ENCODE results near the gene NRXN3.

The NRXN3 gene

DNA sequence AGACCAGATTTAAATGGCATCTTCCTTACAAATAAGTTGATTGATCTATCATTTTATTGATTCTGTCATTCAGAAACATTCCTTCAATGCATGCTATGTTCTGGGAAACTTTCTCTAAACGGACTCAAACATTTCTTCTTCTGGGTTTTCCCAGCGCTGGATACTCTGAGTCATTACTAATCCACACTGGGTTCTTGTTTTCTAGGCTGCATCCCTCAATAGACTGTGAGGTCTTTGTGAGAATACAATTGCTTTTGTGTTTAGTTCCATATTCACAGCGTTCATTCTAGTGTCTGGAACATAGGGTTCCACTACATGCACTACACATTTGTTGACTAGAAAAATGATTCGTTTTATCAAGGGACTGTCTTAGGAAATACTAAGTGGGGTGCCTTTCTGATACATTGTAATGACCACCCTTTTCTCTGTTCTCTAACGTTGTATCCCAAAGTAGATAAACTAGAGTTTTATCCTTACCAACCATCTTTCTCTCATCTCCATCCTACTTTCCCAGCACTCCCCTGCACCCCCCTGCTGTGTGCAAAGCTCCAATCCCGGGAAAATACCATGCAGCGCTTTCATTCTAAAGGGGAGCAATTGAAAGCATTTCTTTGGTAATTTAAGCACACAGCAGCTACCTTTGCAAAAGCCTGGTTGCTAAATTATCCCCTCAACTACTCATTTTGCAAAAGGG lies 1162.5 kb downstream of the NRXN3 start:
- H3K4me3 ChIP-seq (ENCODE audit: low read depth, low read length), result no peak overlapping the region
- TF ChIP-seq, protein P1, sequence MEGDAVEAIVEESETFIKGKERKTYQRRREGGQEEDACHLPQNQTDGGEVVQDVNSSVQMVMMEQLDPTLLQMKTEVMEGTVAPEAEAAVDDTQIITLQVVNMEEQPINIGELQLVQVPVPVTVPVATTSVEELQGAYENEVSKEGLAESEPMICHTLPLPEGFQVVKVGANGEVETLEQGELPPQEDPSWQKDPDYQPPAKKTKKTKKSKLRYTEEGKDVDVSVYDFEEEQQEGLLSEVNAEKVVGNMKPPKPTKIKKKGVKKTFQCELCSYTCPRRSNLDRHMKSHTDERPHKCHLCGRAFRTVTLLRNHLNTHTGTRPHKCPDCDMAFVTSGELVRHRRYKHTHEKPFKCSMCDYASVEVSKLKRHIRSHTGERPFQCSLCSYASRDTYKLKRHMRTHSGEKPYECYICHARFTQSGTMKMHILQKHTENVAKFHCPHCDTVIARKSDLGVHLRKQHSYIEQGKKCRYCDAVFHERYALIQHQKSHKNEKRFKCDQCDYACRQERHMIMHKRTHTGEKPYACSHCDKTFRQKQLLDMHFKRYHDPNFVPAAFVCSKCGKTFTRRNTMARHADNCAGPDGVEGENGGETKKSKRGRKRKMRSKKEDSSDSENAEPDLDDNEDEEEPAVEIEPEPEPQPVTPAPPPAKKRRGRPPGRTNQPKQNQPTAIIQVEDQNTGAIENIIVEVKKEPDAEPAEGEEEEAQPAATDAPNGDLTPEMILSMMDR (IDR thresholded peaks at IDR 0.05; ENCODE audit: low read depth, low read length), result no peak

DNA sequence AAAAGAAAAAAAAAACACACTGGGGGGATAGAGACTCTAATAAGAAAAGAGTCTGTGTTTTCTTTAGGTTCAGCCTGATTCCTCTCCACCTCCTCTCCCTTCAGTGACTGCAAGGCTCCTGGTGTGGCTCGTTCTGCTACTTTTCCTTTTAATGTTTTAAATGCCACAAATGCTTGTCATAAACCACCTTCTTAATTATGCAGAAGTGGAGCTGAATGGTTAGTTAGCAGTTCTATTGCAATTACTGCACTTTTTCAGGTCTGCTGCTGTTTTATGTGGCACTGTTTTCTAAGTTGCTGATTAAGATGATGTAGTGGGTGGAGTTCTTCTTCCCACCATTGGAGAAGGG lies 1163.0 kb downstream of the NRXN3 start:
- no peak overlapping the region for H3K4me3 ChIP-seq (ENCODE audit: low read depth, low read length)
- TF ChIP-seq, protein P1 (IDR thresholded peaks at IDR 0.05; ENCODE audit: low read depth, low read length), result no peak

DNA sequence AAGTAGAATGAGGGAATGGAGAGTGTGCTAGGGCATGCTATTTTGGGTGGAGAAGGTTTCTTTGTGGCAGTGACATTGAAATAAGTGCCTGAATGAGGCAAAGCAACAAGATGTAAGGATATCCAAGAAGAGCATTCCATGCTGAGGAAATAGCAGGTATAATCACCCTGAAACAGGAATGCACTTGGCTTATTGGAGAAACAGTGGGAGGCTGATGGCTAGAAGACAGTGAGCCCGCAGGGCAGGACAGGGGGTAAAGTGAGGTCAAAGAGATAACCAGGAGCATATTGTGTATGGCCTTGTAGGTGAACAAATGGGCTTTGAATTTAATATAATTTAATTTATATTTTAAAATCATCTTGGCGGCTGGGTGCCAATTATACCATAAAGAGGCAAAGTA lies 1164.1 kb downstream of the NRXN3 start:
- no peak overlapping the region for H3K4me3 ChIP-seq (ENCODE audit: low read depth, low read length)

DNA sequence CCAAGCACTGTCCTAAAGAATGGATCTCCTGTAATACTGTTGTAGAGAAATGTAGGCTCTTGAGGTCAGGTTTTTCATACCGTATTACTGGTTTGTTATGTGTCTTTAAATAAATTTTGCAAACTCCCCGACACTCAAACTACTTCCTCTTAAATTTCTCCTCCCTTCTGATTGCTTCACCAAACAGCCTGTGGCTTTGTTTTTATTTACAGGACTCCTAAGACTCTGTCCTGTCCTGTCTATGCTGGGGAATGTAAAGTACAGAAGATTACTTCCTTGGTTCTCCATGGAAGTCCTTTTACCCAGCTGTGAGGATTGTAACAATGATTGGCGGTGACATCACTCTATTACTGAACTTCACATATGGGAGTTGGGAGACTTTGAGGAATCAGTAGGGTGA lies 1167.6 kb downstream of the NRXN3 start:
- no peak overlapping the region for H3K4me3 ChIP-seq (ENCODE audit: low read depth, low read length)
- TF ChIP-seq, protein P1 (IDR thresholded peaks at IDR 0.05; ENCODE audit: low read depth, low read length), result no peak

More for the DNA sequence above, 1164.1 kb downstream of the NRXN3 start:
- TF ChIP-seq, protein P1 (IDR thresholded peaks at IDR 0.05; ENCODE audit: low read depth, low read length), result no peak

DNA sequence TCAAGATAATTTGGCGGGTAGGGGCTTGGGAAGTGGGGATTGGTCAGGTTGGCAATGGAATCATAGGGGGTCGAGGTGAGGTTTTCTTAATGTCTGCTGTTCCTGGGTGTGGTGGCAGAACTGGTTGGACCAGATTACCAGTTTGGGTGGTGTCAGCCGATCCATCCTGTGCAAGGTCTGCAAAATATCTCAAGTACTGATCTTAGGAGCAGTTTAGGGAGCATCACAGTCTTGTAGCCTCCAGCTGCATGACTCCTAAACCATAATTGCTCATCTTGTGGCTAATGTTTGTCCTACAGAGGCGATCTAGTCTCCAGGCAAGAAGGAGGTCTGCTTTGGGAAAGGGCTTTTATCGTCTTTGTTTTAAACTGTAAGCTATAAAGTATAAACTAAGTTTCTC lies 1172.8 kb downstream of the NRXN3 start:
- TF ChIP-seq, protein P1 (IDR thresholded peaks at IDR 0.05; ENCODE audit: low read depth, low read length), result no peak
- no peak overlapping the region for H3K4me3 ChIP-seq (ENCODE audit: low read depth, low read length)

DNA sequence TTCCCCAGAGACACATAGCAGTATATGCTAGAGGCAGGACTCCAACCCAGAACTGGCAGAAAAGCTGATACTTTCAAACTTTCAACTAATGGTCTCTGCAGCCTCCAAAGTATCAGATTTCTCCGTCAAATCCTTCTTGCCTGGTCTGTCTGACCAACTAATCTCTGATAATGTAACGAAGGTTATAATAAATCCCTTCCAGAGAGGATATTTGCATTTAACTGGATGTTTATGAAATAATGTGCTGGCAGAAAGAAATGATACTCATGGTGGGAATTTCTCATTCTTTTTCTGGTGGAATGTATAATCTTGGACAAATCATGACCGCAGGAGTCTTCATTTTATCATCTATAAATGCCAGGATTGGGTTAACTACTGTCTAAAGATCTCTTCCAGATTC lies 1180.8 kb downstream of the NRXN3 start:
- TF ChIP-seq, protein P1 (IDR thresholded peaks at IDR 0.05; ENCODE audit: low read depth, low read length), result no peak
- H3K4me3 ChIP-seq (ENCODE audit: low read depth, low read length), result no peak overlapping the region

DNA sequence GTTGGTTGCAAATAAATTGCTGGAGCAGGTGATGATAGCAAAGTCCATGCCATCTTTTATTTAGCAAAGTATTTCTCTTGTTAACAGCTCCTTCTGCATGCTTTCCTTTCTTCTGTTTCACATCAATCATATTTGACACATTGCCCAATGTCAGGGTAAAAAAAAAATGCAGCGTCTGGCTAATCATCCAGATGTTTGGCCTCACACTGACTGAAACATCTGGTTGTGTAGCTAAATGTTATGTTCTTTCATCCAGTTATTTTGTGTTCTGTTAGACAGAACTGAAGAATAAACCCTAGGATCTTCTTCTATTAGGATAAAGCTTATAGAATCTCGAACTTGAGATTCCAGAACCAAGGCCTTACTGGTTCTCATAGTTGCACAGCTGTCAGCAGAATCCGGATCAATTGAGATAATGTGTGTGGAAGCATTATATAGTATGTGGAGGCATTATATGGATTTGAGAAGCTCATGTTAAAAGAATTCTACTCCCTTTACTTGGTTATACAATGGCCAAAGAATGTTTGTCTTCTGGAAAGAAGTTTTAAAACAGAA lies 1182.0 kb downstream of the NRXN3 start:
- TF ChIP-seq, protein P1 (IDR thresholded peaks at IDR 0.05; ENCODE audit: low read depth, low read length), result no peak
- H3K4me3 ChIP-seq (ENCODE audit: low read depth, low read length), result no peak overlapping the region

Data from WI38 (cell line).